ENCODE results near the gene USF3.

- no peak for TF ChIP-seq POLR2AphosphoS5 (IDR thresholded peaks at IDR 0.05; ENCODE audit: low read depth, low read length)
- no peak for TF ChIP-seq SIN3A (IDR thresholded peaks at IDR 0.05; ENCODE audit: low read depth)
- no peak for TF ChIP-seq ZNF274 (IDR thresholded peaks at IDR 0.05; ENCODE audit: low read depth, low read length)
- no peak for TF ChIP-seq MAX (IDR thresholded peaks at IDR 0.05)
These were observed 32.2 kb upstream of the USF3 start for GRCh38 chr3:113728661-113729060.
